Right cardiac atrium (tissue), 5 donors: ENCODE data around the gene ENTPD1. TPM values are rescaled to one million over a fixed set of nuclear protein-coding genes. Genes with fewer than 3 reads are reported as not detected.
"Not testable (repeated sequence)": the region's sequence is repeated elsewhere in the genome, so short reads cannot be mapped to it uniquely, and the experiment has no call there.

ENCODE experiments used
- ATAC-seq, 2 donors: fragments of 200-7000 bp; cut with Tn5 transposase; one replicate each; pipeline versions ENCODE4 v1.8.0 to v1.9.1; 2020; ENCODE audit warnings: moderate library complexity in 2 of 2, mild to moderate bottlenecking in 1 of 2
- DNase-seq, 3 donors: peaks; one replicate each; pipeline ENCODE4 v3.0.0-alpha.2; 2020
- H3K27ac ChIP-seq: one replicate; pipeline ENCODE4 v1.5.1; 2013; ENCODE audit warnings: mild to moderate bottlenecking, low read length, control low read depth, moderate library complexity
- H3K27me3 ChIP-seq: one replicate; pipeline ENCODE4 v1.6.1; 2013; ENCODE audit not compliant: control insufficient read depth, insufficient read depth
- H3K4me1 ChIP-seq: one replicate; pipeline ENCODE4 v1.6.1; 2013; ENCODE audit warnings: low read length; ENCODE audit not compliant: control insufficient read depth, insufficient read depth
- H3K4me3 ChIP-seq: one replicate; pipeline ENCODE4 v1.5.1; 2013; ENCODE audit warnings: low read length, control low read depth
- H3K9me3 ChIP-seq: one replicate; pipeline ENCODE4 v1.6.1; 2013; ENCODE audit warnings: low read length; ENCODE audit not compliant: control insufficient read depth
- WGBS: extraction: QIAGEN DNeasy Blood & Tissue Kit; methylation state at CpG from one replicate; pipeline ENCODE4 v1.1.7; 2013; 5-methylcytosine and 5-hydroxymethylcytosine counted together
- intact Hi-C, 4 donors: fragments of 100-400 bp; cut with DNase I; formaldehyde crosslinking; loops; one replicate each; pipeline versions ENCODE4 v1.11.0 to v1.14.0; 2022 to 2023
- polyA plus RNA-seq: library from polyadenylated mRNA; stranded (reverse); fragments of 200-250 nt; gene quantifications from one replicate; pipeline ENCODE4 v1.2.3, GENCODE V29; 2013
- total RNA-seq, 4 donors: library from RNA; stranded (reverse); fragmentation: NEBNext Ultra II Directional; extraction: Animal tissue kit (Norgen Biotek cat#: 25700); gene quantifications; one replicate each; pipeline ENCODE4 v1.2.1, GENCODE V29; 2021
- donor health status: healthy with polysubstance abuse.
- donor health status: DM: no; HTN: yes; CAD: no.
- donor health status: DM: no; HTN: no; CAD: no.
- donor health status: DM: no; HTN: yes; CAD: no; lungs with severe emphysema.
- donor health status: DM: yes; HTN: yes; CAD: no.

ENTPD1 gene
- total and polyA plus RNA-seq, 5 donors = 5.3 to 30.4 (median 18.5) TPM

DNA sequence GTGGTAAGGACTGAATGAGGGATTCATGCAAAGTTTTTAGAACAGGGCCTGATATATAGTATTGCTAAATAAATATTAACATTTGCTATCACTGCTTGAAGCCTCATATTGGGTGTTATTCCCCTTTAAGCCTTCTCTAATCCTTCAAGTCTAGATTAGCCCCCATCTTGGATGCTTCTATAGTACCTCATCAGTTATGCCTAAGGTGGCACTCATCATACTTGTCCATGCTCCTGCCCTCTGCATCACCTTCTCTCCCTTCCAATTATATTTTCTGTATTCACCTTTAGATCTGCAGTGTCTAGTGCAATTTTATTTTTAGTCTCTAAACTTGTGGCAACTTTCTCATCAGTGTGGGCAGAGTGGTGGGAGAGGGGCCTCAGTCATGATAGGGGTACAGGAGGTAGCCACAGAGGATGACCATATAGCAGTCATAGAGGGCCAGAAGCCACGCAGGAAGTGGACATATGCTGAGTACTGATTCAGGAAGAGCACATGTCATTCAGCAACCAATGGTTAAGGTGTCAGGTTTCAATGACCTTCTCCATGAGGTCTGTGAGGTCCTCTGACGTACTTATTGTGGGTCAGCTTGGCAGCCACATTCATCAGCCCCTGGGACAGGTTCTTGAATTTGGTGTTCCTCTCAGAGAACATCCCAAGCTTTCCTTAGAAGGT, 2.5 kb downstream of the ENTPD1 start:
- peak in 1 of 2 donors; percentile 4 for ATAC-seq

DNA sequence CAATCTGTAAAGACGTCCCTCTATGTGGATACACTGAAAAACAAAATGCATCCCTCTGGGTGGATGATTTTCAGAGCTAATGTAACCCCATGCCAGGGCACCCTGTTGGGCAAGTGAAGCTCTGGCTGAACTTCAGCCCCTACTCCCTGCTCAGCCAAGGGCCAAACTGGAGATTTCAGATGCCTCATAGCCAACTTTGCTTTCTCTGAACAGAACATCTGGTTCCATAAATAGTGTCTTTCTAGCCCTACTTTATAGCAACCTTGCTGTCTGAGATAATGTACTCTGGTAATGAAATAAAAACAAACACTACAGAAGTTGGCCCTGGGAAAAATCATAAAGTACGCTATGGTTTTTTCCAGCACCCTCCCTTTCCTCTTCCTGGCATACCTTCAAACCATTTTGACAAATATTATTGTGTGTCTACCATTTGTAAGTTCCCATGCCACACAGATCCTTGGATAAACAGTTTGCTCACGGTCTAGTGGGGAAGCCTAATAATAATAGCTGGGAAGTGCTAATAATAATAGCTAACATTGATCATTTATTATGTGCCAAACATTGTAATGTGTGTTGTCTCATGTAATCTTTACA, 3.4 kb downstream of the ENTPD1 start:
- 66% methylated on average over 3 of the region's 3 CpGs for whole genome bisulfite sequencing
- no peak overlapping the region for H3K4me3 ChIP-seq
- DNase-seq (no peak), ATAC-seq (no peak)
- intact Hi-C loops = loop anchor here in 1 of 4 donors (10.0 kb wide), 1 partner anchor 75 kb away; no protein-coding TSS in a partner anchor
- no peaks in the 10 kb centered on the region for H3K9me3 ChIP-seq
- H3K4me1 ChIP-seq = no peaks in the 10 kb centered on the region
- H3K27ac ChIP-seq = peak overlapping the region; percentile 46
- no peaks in the 10 kb centered on the region for H3K27me3 ChIP-seq

More for the DNA sequence above, 2.5 kb downstream of the ENTPD1 start:
- intact Hi-C loops = loop anchor here in 1 of 4 donors (10.0 kb wide), 1 partner anchor 76 kb away; no protein-coding TSS in a partner anchor
- 69% methylated on average over 2 of the region's 2 CpGs for WGBS
- H3K4me1 ChIP-seq = no peaks in the 10 kb centered on the region
- no peaks in the 10 kb centered on the region for H3K9me3 ChIP-seq
- H3K27ac ChIP-seq = no peak overlapping the region
- H3K27me3 ChIP-seq = no peaks in the 10 kb centered on the region
- no peak overlapping the region for H3K4me3 ChIP-seq
- DNase-seq = no peak

- 61% methylated on average over 3 of the region's 3 CpGs for WGBS
Observed at GRCh38 chr10:95761939-95762492, 6.1 kb downstream of the ENTPD1 start.

GRCh38 chr10:95767884-95768556, 12.1 kb downstream of the ENTPD1 start:
- ATAC-seq (peak; percentile 38 to 83), DNase-seq (peak in 2 of 3 donors; percentile 45 to 52)
- no peaks in the 10 kb centered on the region for H3K4me1 ChIP-seq
- H3K4me3 ChIP-seq = no peak overlapping the region
- H3K9me3 ChIP-seq = no peaks in the 10 kb centered on the region
- no peak overlapping the region for H3K27ac ChIP-seq
- no peaks in the 10 kb centered on the region for H3K27me3 ChIP-seq
- intact Hi-C loops = no loop called here

More at GRCh38 chr10:95761939-95762492, 6.1 kb downstream of the ENTPD1 start:
- Histone ChIP-seq H3K9me3 (no peaks in the 10 kb centered on the region), H3K27ac (no peak overlapping the region), H3K4me1 (no peaks in the 10 kb centered on the region), H3K27me3 (no peaks in the 10 kb centered on the region), H3K4me3 (no peak overlapping the region)
- DNase-seq (no peak), ATAC-seq (no peak)
- intact Hi-C loops = no loop called here

DNA sequence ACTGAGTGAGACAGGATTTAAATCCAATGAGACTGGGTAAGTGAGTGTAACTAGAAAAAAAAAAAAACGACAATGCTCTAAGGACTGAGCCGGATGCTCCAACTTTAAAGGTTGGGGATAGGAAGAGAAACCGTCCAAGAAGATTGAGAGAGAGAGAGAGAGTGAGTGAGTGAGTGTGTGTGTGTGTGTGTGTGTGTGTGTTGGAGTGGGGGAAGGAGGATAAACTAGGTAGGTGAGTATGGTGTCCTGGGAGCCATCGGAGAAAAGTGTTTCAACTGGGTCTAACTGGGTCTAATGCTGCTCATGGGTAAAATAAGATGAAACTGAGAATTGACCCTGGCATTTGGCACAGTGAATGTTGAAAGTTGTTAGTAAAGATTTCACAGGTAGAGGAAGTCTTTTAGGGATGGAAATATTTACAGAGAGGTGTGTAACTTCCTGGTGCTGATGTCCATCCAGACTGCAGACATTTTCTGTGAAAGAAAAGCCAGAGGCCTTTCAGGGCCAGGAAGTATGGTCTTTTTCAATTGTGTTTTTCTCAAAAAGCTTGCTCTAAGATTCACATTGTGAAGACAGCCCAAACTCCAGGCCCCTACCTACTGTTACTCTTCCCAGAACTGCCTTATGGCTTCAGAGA, 14.2 kb downstream of the ENTPD1 start:
- DNase-seq (no peak), ATAC-seq (peak in 1 of 2 donors; percentile 21)
- no peak overlapping the region for H3K27ac ChIP-seq
- no peaks in the 10 kb centered on the region for H3K27me3 ChIP-seq
- 91% methylated on average over 4 of the region's 4 CpGs for WGBS
- no peak overlapping the region for H3K4me3 ChIP-seq
- H3K4me1 ChIP-seq = no peaks in the 10 kb centered on the region
- intact Hi-C loops = no loop called here
- H3K9me3 ChIP-seq = no peaks in the 10 kb centered on the region

DNA sequence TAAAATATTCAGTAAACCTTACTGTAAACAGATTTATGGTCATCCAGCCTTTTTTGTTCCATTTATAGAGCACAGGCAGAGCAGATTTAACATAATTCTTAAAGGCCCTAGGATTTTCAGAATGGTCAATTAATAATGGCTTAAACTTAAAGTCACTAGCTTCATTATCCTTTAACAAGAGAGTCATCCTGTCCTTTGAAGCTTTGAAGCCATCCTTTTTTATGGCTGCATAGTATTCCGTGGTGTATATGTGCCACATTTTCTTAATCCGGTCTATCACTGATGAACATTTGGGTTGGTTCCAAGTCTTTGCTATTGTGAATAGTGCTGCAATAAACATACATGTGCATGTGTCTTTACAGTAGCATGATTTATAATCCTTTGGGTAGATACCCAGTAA, 17.5 kb downstream of the ENTPD1 start:
- H3K9me3 ChIP-seq, H3K4me1 ChIP-seq, intact Hi-C loops, H3K4me3 ChIP-seq, H3K27me3 ChIP-seq, H3K27ac ChIP-seq, ATAC-seq, DNase-seq: not testable (repeated sequence)
- 77% methylated on average over 2 of the region's 2 CpGs for WGBS

DNA sequence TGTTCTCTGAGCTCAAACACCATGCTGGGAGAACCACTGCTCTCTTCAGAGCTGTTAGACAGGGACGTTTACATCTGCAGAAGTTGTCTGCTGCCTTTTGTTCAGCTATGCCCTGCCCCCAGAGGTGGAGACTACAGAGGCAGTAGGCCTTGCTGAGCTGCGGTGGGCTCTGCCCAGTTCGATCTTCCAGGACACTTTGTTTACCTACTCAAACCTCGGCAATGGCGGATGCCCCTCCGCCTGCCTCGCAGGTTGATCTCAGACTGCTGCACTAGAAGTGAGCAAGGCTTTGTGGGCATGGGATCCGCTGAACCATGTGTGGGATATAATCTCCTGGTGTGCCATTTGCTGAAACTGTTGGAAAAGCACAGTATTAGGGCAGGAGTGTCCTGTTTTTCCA, 21.7 kb downstream of the ENTPD1 start:
- H3K27me3 ChIP-seq, H3K4me1 ChIP-seq, DNase-seq, H3K27ac ChIP-seq, ATAC-seq, H3K4me3 ChIP-seq, H3K9me3 ChIP-seq, intact Hi-C loops: not testable (repeated sequence)
- WGBS = 83% methylated on average over 8 of the region's 8 CpGs

DNA sequence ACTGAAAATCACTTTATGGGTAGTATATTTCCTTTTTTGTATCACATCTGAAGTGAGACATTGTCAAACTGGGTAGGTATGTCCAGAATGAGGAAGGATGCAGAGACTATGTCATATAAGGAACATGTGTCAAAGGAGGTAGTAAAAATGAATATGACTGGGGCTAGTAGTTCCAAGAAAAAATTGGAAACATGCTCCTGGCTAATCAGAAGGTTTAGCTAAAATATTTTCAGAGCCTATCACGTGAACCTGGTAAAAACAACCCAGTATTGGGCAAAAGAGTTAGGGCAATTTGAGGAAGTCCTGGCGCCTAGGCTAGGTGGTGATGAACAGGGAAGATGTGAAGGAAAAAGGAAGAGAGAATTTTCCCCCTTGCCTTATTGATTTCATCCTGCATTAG, 26.4 kb downstream of the ENTPD1 start:
- 78% methylated on average over 2 of the region's 2 CpGs for WGBS
- ATAC-seq = no peak
- no peaks in the 10 kb centered on the region for H3K27me3 ChIP-seq

DNA sequence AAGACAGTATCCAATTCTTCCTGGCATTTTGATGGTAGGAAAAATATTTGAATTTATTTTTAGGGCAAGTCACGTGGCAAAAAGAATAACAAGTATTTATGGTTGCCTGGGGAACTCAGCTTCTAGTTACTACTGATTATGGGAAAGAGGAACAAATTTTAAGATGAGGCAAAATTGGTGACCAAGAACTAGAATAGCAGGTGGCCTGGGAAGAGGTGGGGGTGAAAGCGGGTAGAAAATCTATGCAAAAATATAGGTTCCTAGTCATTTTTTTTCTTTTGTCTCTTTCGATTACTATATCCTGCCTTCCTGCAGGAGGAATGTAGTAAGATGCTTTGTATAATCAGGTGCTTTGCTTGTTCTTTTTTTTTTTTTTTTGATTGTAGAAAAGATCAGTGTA, 27.8 kb downstream of the ENTPD1 start:
- H3K4me1 ChIP-seq = no peaks in the 10 kb centered on the region
- H3K4me3 ChIP-seq = no peak overlapping the region
- 63% methylated on average over 3 of the region's 3 CpGs for whole genome bisulfite sequencing
- no peaks in the 10 kb centered on the region for H3K27me3 ChIP-seq
- intact Hi-C loops = no loop called here
- H3K9me3 ChIP-seq = no peaks in the 10 kb centered on the region
- no peak overlapping the region for H3K27ac ChIP-seq
- ATAC-seq = no peak
- no peak for DNase-seq

More for the DNA sequence above, 26.4 kb downstream of the ENTPD1 start:
- intact Hi-C loops = no loop called here
- Histone ChIP-seq H3K9me3 (peaks cover 2% of the 10 kb centered on the region), H3K4me3 (no peak overlapping the region), H3K4me1 (no peaks in the 10 kb centered on the region), H3K27ac (no peak overlapping the region)
- no peak for DNase-seq

DNA sequence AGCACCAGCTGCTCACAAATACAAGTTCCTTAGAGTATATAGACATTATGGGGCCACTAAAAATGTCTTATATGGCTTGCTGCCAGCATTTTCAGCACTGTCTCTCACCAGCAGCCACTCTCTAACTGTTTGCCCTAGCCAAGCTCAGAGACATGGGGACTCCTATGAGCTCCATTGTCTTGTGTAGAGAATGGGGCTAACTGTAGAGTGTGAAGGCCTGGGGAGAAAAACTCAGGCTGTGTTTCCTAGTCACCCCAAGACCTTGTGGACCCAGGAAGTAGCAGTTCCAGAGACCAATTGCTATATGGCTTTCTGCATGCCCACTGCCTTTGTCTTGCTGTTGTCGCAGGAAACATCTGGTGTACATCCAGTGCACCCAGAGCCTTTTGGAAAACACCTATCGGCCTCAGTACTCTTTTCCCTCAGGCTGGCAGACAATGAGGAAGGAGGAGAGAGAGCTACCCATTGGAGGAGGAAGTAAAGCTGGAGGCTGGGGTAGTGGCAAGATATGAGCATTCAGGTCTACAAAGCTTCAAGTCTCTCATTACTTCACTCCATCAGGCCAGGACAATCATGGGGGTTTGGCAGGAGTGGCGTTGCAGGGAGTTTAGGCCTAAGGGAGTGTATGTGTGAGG, 28.4 kb downstream of the ENTPD1 start:
- Histone ChIP-seq H3K27ac (peak overlapping the region; percentile 13), H3K9me3 (no peaks in the 10 kb centered on the region), H3K27me3 (no peaks in the 10 kb centered on the region), H3K4me3 (no peak overlapping the region), H3K4me1 (no peaks in the 10 kb centered on the region)
- 87% methylated on average over 3 of the region's 3 CpGs for WGBS
- peak in 1 of 2 donors; percentile 16 for ATAC-seq
- intact Hi-C loops = no loop called here
- no peak for DNase-seq
